Ovary (tissue), 9 donors: ENCODE results near the gene SAXO2. TPM values are rescaled to one million over a fixed set of nuclear protein-coding genes. Genes with fewer than 3 reads are reported as not detected.
"Not testable (repeated sequence)": the region's sequence is repeated elsewhere in the genome, so short reads cannot be mapped to it uniquely, and the experiment has no call there.

Experiments
- DNase-seq, 5 donors: peaks; one replicate each; pipeline ENCODE4 v3.0.0-alpha.2; 2019 to 2020
- H3K27ac ChIP-seq, 2 donors: fragments of 200-600 bp; one replicate each; pipeline versions ENCODE4 v1.5.1 to v1.8.0; 2019 to 2022
- H3K27me3 ChIP-seq: fragments of 200-600 bp; one replicate; pipeline ENCODE4 v1.8.0; 2022
- H3K36me3 ChIP-seq: fragments of 200-600 bp; sonication (generic); one replicate; pipeline ENCODE4 v1.5.1; 2019
- H3K4me1 ChIP-seq: one replicate; pipeline ENCODE4 v1.8.1; 2013; ENCODE audit warnings: mild to moderate bottlenecking, moderate library complexity; ENCODE audit not compliant: insufficient read depth
- H3K4me3 ChIP-seq: fragments of 200-600 bp; sonication (generic); one replicate; pipeline ENCODE4 v1.5.1; 2017
- H3K9me3 ChIP-seq, 2 donors: fragments of 200-600 bp in 1 of 2; sonication (generic) in 1 of 2; one replicate each; pipeline versions ENCODE4 v1.5.1 to v1.8.1; 2013 to 2019; ENCODE audit warnings: mild to moderate bottlenecking in 1 of 2, moderate library complexity in 1 of 2
- EP300 ChIP-seq: sonication (generic); formaldehyde crosslinking; IDR thresholded peaks from one replicate; pipeline ENCODE4 v1.6.1; 2017; ENCODE audit warnings: antibody characterized with exemption
- POLR2A ChIP-seq: fragments of 450-650 bp; IDR thresholded peaks from one replicate; pipeline ENCODE4 v1.6.1; 2017; ENCODE audit warnings: antibody characterized with exemption, mild to moderate bottlenecking, moderate library complexity
- WGBS, 3 donors: extraction: QIAGEN DNeasy Blood & Tissue Kit in 1 of 3; methylation state at CpG; one replicate each; pipeline versions ENCODE4 v1.1.5 to v1.1.7; 2013 to 2017; 5-methylcytosine and 5-hydroxymethylcytosine counted together
- intact Hi-C, 4 donors: fragments of 100-400 bp; cut with DNase I; formaldehyde crosslinking; loops; one replicate each; pipeline versions ENCODE4 v1.11.0 to v1.15.1; 2022 to 2023
- polyA plus RNA-seq, 2 donors: library from polyadenylated mRNA; stranded (reverse); fragments of 200-250 nt in 1 of 2; fragments of 350-450 nt in 1 of 2; fragmentation: Illumina TruSeq in 1 of 2; extraction: RNeasy Lipid Tissue Mini Kit (QIAGEN cat#74804) in 1 of 2; gene quantifications; one replicate each; pipeline ENCODE4 v1.2.3, GENCODE V29; 2013 to 2014
- total RNA-seq, 7 donors: library from RNA; depleted of rRNA in 2 of 7; stranded (reverse); fragments of >200 nt in 2 of 7; fragmentation: NEBNext Ultra II Directional in 3 of 7; extraction: Animal tissue kit (Norgen Biotek cat#: 25700) in 3 of 7; gene quantifications; one replicate each; pipeline versions ENCODE4 v1.1.0 to v1.2.4, GENCODE V29; 2016 to 2023
- TF ChIP-seq, protein P1 (sequence below), 3 donors: fragments of 450-650 bp in 2 of 3; fragments of 200-600 bp in 1 of 3; IDR thresholded peaks; one replicate each; pipeline versions ENCODE4 v1.5.1 to v1.8.0; 2016 to 2022; ENCODE audit warnings: antibody characterized with exemption in 3 of 3, mild to moderate bottlenecking in 1 of 3
- donor health status: DM: no; HTN: no; CAD: no; lungs with moderate emphysema.
- donor health status: DM: no; HTN: no; CAD: no.
- donor health status: Bipolar disorder and iron deficiency.
- donor health status: DM: yes; HTN: yes; CAD: no.
- donor health status: DM: no; HTN: no; CAD: no.
- donor health status: DM: yes; HTN: yes; CAD: no.

Gene SAXO2
- total and polyA plus RNA-seq, 9 donors = 0.55 to 38.4 (median 4.2) TPM

DNA sequence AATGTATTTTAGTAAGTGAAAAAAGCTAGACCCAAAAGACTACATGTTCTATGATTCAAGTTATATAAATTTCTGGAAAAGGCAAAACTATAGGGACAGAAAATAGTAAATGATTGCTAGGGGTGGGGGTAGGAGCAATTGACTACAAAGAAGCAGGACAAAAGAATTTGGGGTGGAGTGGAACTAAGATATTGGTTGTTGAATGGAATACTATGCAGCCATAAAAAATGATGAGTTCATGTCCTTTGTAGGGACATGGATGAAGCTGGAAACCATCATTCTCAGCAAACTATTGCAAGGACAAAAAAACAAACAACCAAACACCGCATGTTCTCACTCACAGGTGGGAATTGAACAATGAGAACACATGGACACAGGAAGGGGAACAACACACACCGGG, 25.6 kb downstream of the SAXO2 start:
- H3K27ac ChIP-seq, DNase-seq, H3K36me3 ChIP-seq, H3K4me1 ChIP-seq, H3K4me3 ChIP-seq, H3K9me3 ChIP-seq, intact Hi-C loops, H3K27me3 ChIP-seq: not testable (repeated sequence)
- 90 to 94% (median 94%) methylated on average over 2 of the region's 2 CpGs for WGBS, 3 donors

DNA sequence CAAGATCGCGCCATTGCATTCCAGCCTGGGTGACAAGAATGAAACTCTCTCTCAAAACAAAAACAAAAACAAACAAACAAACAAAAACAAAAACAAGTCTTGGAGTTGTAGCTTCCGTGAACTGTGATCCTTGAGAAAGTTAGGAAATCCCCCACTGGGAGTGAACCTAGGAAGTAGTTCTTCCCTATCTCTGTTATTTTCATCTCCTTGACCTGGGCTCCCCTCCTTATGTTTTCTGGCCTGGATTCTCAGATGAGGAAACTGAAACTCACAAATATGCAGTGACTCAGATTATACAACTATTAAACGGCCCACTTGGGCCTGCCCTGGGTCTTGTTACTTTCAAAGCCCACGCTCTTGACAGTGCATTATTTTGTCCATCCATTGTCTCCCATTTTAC, 29.7 kb downstream of the SAXO2 start:
- WGBS, 3 donors = 75 to 81% (median 77%) methylated on average over 5 of the region's 5 CpGs
- Histone ChIP-seq H3K27me3 (no peaks in the 10 kb centered on the region), H3K4me3 (no peak overlapping the region), H3K36me3 (no peaks in the 10 kb centered on the region), H3K9me3 (no peaks in the 10 kb centered on the region), H3K4me1 (no peaks in the 10 kb centered on the region), H3K27ac (no peak overlapping the region)
- intact Hi-C loops = no loop called here
- no peak for DNase-seq
- TF ChIP-seq POLR2A (no peak), EP300 (no peak)

DNA sequence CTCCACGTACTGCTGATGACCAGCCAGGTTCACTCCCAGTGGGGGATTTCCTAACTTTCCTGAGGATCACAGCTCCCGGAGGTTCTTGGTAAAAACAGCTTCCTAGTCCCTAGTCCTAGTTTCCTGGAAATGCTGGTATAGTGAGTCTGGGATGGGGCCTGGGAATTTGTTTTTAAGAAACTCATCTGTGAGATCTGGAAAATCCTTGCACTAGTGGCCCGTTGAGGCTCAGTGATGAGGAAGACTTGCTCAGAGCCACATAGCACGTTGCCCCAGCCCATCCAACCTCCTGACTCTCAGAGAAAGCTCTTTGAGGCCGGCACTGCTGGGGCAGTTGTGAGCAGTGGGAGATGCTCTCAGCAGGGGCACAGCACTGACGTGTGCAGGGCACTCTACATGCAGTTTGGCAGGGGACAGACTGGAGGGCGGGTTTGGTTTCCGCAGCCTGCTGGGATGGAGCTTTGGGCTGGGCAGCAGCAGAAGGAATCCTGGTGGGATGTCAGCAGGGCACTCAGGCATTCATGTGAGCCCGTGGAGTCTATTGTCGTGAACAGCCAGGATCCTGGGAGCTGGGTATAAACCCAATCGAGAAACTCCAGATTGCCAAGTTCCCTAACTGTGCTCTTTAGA, 31.6 kb downstream of the SAXO2 start:
- Histone ChIP-seq H3K27ac (no peak overlapping the region), H3K27me3 (no peaks in the 10 kb centered on the region), H3K9me3 (no peaks in the 10 kb centered on the region), H3K4me1 (no peaks in the 10 kb centered on the region), H3K4me3 (no peak overlapping the region), H3K36me3 (no peaks in the 10 kb centered on the region)
- intact Hi-C loops = no loop called here
- no peak for DNase-seq
- 55 to 60% (median 59%) methylated on average over 11 of the region's 11 CpGs for WGBS, 3 donors
- TF ChIP-seq, protein P1, sequence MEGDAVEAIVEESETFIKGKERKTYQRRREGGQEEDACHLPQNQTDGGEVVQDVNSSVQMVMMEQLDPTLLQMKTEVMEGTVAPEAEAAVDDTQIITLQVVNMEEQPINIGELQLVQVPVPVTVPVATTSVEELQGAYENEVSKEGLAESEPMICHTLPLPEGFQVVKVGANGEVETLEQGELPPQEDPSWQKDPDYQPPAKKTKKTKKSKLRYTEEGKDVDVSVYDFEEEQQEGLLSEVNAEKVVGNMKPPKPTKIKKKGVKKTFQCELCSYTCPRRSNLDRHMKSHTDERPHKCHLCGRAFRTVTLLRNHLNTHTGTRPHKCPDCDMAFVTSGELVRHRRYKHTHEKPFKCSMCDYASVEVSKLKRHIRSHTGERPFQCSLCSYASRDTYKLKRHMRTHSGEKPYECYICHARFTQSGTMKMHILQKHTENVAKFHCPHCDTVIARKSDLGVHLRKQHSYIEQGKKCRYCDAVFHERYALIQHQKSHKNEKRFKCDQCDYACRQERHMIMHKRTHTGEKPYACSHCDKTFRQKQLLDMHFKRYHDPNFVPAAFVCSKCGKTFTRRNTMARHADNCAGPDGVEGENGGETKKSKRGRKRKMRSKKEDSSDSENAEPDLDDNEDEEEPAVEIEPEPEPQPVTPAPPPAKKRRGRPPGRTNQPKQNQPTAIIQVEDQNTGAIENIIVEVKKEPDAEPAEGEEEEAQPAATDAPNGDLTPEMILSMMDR (IDR thresholded peaks at IDR 0.05) = no peak
- no peak for TF ChIP-seq POLR2A
- no peak for TF ChIP-seq EP300

DNA sequence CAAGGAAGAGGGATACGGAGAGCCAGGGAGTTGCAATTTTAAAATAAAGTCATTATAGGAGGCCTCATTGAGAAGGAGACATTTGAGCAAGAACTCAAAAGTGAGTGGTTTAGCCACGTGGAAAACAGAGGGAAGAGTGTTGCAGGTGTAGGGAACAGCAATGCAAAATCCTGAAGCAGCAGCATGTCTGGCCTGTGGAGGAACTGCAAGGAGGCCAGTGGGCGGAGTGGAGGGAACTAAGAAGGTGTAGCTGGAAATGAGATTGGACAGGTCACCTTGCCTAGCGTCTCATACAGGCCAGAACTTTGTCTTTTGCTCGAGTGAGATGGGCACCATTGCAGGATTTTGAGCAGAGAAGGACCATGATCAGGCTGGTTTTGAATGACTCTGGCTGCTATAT, 34.9 kb downstream of the SAXO2 start:
- H3K36me3 ChIP-seq = no peaks in the 10 kb centered on the region
- intact Hi-C loops = no loop called here
- no peak overlapping the region for H3K4me3 ChIP-seq
- no peak overlapping the region for H3K27ac ChIP-seq
- H3K27me3 ChIP-seq = no peaks in the 10 kb centered on the region
- WGBS, 3 donors = 88 to 94% (median 90%) methylated on average over 5 of the region's 5 CpGs
- no peak for DNase-seq
- H3K9me3 ChIP-seq = no peaks in the 10 kb centered on the region
- TF ChIP-seq EP300 (no peak), POLR2A (no peak)
- TF ChIP-seq, protein P1 (IDR thresholded peaks at IDR 0.05) = no peak
- H3K4me1 ChIP-seq = no peaks in the 10 kb centered on the region

DNA sequence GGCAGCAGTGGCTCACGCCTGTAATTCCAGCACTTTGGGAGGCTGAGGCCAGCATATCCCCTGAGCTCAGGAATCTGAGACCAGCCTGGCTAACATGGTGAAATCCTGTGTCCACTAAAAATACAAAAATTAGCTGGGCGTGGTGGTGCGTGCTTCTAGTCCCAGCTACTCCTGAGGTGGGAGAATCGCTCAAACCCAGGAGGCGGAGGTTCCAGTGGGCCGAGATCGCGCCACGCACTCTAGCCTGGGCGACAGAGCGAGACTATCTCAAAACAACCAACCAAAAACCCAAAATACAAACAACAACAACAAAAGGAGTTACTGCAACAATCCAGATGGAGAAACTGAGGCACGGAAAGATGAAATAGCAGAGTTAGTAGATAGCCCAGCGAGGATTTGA, 35.4 kb downstream of the SAXO2 start:
- Histone ChIP-seq H3K27ac (no peak overlapping the region), H3K4me1 (no peaks in the 10 kb centered on the region), H3K9me3 (no peaks in the 10 kb centered on the region), H3K4me3 (no peak overlapping the region), H3K36me3 (no peaks in the 10 kb centered on the region), H3K27me3 (no peaks in the 10 kb centered on the region)
- intact Hi-C loops = no loop called here
- no peak for DNase-seq
- WGBS, 3 donors = 92 to 94% (median 92%) methylated on average over 13 of the region's 13 CpGs
- TF ChIP-seq EP300 (no peak), POLR2A (no peak)
- TF ChIP-seq, protein P1 (IDR thresholded peaks at IDR 0.05) = no peak
